SU-DHL-6 (cell line): ENCODE data around the gene LMTK3.

Experiments used
- H2AFZ ChIP-seq: fragments of 200-600 bp; sonication (generic); 2 replicates; pipeline ENCODE4 v1.6.1; 2014; ENCODE audit warnings: low read depth, mild to moderate bottlenecking, moderate library complexity, mixed read lengths, antibody characterized with exemption, low read length; ENCODE audit not compliant: severe bottlenecking
- H3F3A ChIP-seq: fragments of 200-600 bp; shearing (Covaris generic); 2 replicates; pipeline ENCODE4 v1.6.0; 2016; ENCODE audit warnings: antibody characterized with exemption, mild to moderate bottlenecking; ENCODE audit not compliant: insufficient read depth
- H3K27ac ChIP-seq: fragments of 200-600 bp; sonication (generic); 2 replicates; pipeline ENCODE4 v1.5.1; 2016; ENCODE audit warnings: low read depth, mild to moderate bottlenecking, low read length, moderate library complexity, mixed read lengths
- H3K27me3 ChIP-seq: fragments of 200-600 bp; sonication (generic), shearing (Covaris generic); 2 replicates; pipeline ENCODE4 v1.6.0; 2014; ENCODE audit warnings: mild to moderate bottlenecking, low read length
- H3K36me3 ChIP-seq: fragments of 200-600 bp; sonication (generic); 2 replicates; pipeline ENCODE4 v1.6.1; 2014; ENCODE audit warnings: mild to moderate bottlenecking, low read length, mixed read lengths
- H3K4me2 ChIP-seq: fragments of 300-600, 200-600 bp; shearing (Covaris generic), sonication (generic); 2 replicates; pipeline ENCODE4 v1.6.0; 2014; ENCODE audit warnings: low read length, low read depth, mild to moderate bottlenecking; ENCODE audit not compliant: poor library complexity, severe bottlenecking
- H3K4me3 ChIP-seq: fragments of 200-600 bp; sonication (generic); 2 replicates; pipeline ENCODE4 v1.5.1; 2014; ENCODE audit warnings: antibody characterized with exemption, low read length, mild to moderate bottlenecking, mixed read lengths; ENCODE audit not compliant: insufficient read depth, poor library complexity, severe bottlenecking
- H3K79me2 ChIP-seq: fragments of 200-600 bp; sonication (generic); 2 replicates; pipeline ENCODE4 v1.6.1; 2014; ENCODE audit warnings: mild to moderate bottlenecking, low read length, moderate library complexity; ENCODE audit not compliant: insufficient read depth
- H3K9ac ChIP-seq: fragments of 200-600 bp; sonication (generic); 2 replicates; pipeline ENCODE4 v1.7.0; 2014; ENCODE audit warnings: mild to moderate bottlenecking, low read length
- H3K9me2 ChIP-seq: fragments of 200-600 bp; sonication (generic); replicated peaks from 2 replicates; pipeline ENCODE4 v1.6.1; 2014; ENCODE audit warnings: low read length; ENCODE audit not compliant: insufficient read depth
- H3K9me3 ChIP-seq: fragments of 200-600 bp; sonication (generic); 2 replicates; pipeline ENCODE4 v1.6.1; 2014; ENCODE audit warnings: low read length, mixed read lengths; ENCODE audit not compliant: insufficient read depth
- H4K20me1 ChIP-seq: fragments of 200-600 bp; sonication (generic); 2 replicates; pipeline ENCODE4 v1.6.1; 2014; ENCODE audit warnings: low read depth, mild to moderate bottlenecking, antibody characterized with exemption, low read length, moderate library complexity, mixed read lengths
- EZH2phosphoT487 ChIP-seq: fragments of 200-600 bp; sonication (generic), shearing (Covaris generic); conservative IDR thresholded peaks from 2 replicates; pipeline ENCODE4 v1.6.1; 2018; ENCODE audit warnings: mild to moderate bottlenecking, antibody characterized with exemption, low read length, moderate library complexity, mixed read lengths
- TF ChIP-seq, protein P1 (sequence below): fragments of 200-600 bp; sonication (generic); IDR thresholded peaks from one replicate; pipeline ENCODE4 v1.5.1; 2017; ENCODE audit warnings: antibody characterized with exemption, mild to moderate bottlenecking, low read length, moderate library complexity; ENCODE audit not compliant: insufficient read depth, poor library complexity, severe bottlenecking

Gene LMTK3

GRCh38 chr19:48441360-48442050 lies 70.1 kb downstream of the LMTK3 start:
- no peak overlapping the region for H3K27ac ChIP-seq
- H3K9me2 ChIP-seq, result no peaks in the 10 kb centered on the region
- H3K9ac ChIP-seq, result no peak overlapping the region
- no peaks in the 10 kb centered on the region for H3K27me3 ChIP-seq
- H3K4me3 ChIP-seq, result no peak overlapping the region
- no peak for TF ChIP-seq EZH2phosphoT487
- TF ChIP-seq, protein P1, sequence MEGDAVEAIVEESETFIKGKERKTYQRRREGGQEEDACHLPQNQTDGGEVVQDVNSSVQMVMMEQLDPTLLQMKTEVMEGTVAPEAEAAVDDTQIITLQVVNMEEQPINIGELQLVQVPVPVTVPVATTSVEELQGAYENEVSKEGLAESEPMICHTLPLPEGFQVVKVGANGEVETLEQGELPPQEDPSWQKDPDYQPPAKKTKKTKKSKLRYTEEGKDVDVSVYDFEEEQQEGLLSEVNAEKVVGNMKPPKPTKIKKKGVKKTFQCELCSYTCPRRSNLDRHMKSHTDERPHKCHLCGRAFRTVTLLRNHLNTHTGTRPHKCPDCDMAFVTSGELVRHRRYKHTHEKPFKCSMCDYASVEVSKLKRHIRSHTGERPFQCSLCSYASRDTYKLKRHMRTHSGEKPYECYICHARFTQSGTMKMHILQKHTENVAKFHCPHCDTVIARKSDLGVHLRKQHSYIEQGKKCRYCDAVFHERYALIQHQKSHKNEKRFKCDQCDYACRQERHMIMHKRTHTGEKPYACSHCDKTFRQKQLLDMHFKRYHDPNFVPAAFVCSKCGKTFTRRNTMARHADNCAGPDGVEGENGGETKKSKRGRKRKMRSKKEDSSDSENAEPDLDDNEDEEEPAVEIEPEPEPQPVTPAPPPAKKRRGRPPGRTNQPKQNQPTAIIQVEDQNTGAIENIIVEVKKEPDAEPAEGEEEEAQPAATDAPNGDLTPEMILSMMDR, result no peak
- H3K9me3 ChIP-seq, result no peaks in the 10 kb centered on the region
- no peaks in the 10 kb centered on the region for H3K36me3 ChIP-seq
- no peaks in the 10 kb centered on the region for H3F3A ChIP-seq
- no peaks in the 10 kb centered on the region for H4K20me1 ChIP-seq
- H2AFZ ChIP-seq, result no peak overlapping the region
- no peak overlapping the region for H3K4me2 ChIP-seq
- H3K79me2 ChIP-seq, result peaks cover 8% of the 10 kb centered on the region

- no peaks in the 10 kb centered on the region for H3K9me2 ChIP-seq
- H3K27ac ChIP-seq, result no peak overlapping the region
- no peaks in the 10 kb centered on the region for H3K9me3 ChIP-seq
- no peak overlapping the region for H2AFZ ChIP-seq
- H4K20me1 ChIP-seq, result no peaks in the 10 kb centered on the region
- H3K9ac ChIP-seq, result no peak overlapping the region
- no peaks in the 10 kb centered on the region for H3F3A ChIP-seq
- no peak overlapping the region for H3K4me3 ChIP-seq
- H3K36me3 ChIP-seq, result no peaks in the 10 kb centered on the region
- H3K4me2 ChIP-seq, result no peak overlapping the region
- no peaks in the 10 kb centered on the region for H3K27me3 ChIP-seq
- TF ChIP-seq, protein P1, result no peak
- no peak for TF ChIP-seq EZH2phosphoT487
- H3K79me2 ChIP-seq, result no peaks in the 10 kb centered on the region
These were observed 75.0 kb downstream of the LMTK3 start for GRCh38 chr19:48436586-48436985.
